SK-N-SH treated with all-trans-retinoic acid at 6 μM for 48 hours (cell line): ENCODE data around the gene ZNF432.
A peak's percentile ranks its signal among the peaks of the same experiment; 100 is the strongest.

ENCODE experiments used
- ATAC-seq: fragments of 200-7000 bp; cut with Tn5 transposase; 3 replicates; pipeline ENCODE4 v1.9.1; 2020; ENCODE audit warnings: mild to moderate bottlenecking, moderate library complexity
- ARNTL ChIP-seq: fragments of 450-650 bp; formaldehyde crosslinking; IDR thresholded peaks from 2 replicates; pipeline ENCODE4 v1.5.0; 2020; ENCODE audit warnings: low read depth, mild to moderate bottlenecking, moderate library complexity, borderline replicate concordance
- BACH2 ChIP-seq: fragments of 250-450 bp; sonication (Bioruptor Pico); IDR thresholded peaks from 2 replicates; pipeline ENCODE4 v1.9.0; 2021; ENCODE audit warnings: mild to moderate bottlenecking, borderline replicate concordance
- CSDC2 ChIP-seq: fragments of 250-450 bp; sonication (Bioruptor Pico); IDR thresholded peaks from 2 replicates; pipeline ENCODE4 v1.5.0; 2020; ENCODE audit warnings: mild to moderate bottlenecking, moderate library complexity
- GLIS3 ChIP-seq: fragments of 250-450 bp; sonication (Bioruptor Pico); IDR thresholded peaks from 2 replicates; pipeline ENCODE4 v1.5.0; 2020; ENCODE audit warnings: mild to moderate bottlenecking, moderate library complexity
- ISL1 ChIP-seq: fragments of 250-450 bp; sonication (Bioruptor Pico); IDR thresholded peaks from 2 replicates; pipeline ENCODE4 v2.1.2; 2022; ENCODE audit warnings: mild to moderate bottlenecking, moderate library complexity
- PPARA ChIP-seq: fragments of 250-450 bp; sonication (Bioruptor Pico); IDR thresholded peaks from 2 replicates; pipeline ENCODE4 v1.5.0; 2020; ENCODE audit warnings: mild to moderate bottlenecking, borderline replicate concordance
- RARB ChIP-seq: fragments of 250-450 bp; sonication (Bioruptor Pico); IDR thresholded peaks from 2 replicates; pipeline ENCODE4 v1.8.0; 2021; ENCODE audit warnings: mild to moderate bottlenecking, moderate library complexity
- SNAI2 ChIP-seq: fragments of 250-450 bp; sonication (Bioruptor Pico); IDR thresholded peaks from 2 replicates; pipeline ENCODE4 v1.5.0; 2020; ENCODE audit warnings: mild to moderate bottlenecking, moderate library complexity
- TCF4 ChIP-seq: fragments of 250-450 bp; sonication (Bioruptor Pico); IDR thresholded peaks from 2 replicates; pipeline ENCODE4 v1.8.0; 2021; ENCODE audit warnings: mild to moderate bottlenecking, moderate library complexity, borderline replicate concordance
- ZC3H10 ChIP-seq: fragments of 250-450 bp; sonication (Bioruptor Pico); IDR thresholded peaks from 2 replicates; pipeline ENCODE4 v1.5.1; 2021; ENCODE audit warnings: mild to moderate bottlenecking, moderate library complexity
- ZFP3 ChIP-seq: fragments of 250-450 bp; sonication (Bioruptor Pico); IDR thresholded peaks from 2 replicates; pipeline ENCODE4 v1.5.0; 2020; ENCODE audit warnings: mild to moderate bottlenecking, moderate library complexity
- ZFP30 ChIP-seq: fragments of 450-650 bp; formaldehyde crosslinking; IDR thresholded peaks from 2 replicates; pipeline ENCODE4 v1.5.0; 2022; ENCODE audit warnings: mild to moderate bottlenecking, moderate library complexity
- ZNF565 ChIP-seq: fragments of 450-650 bp; formaldehyde crosslinking; conservative IDR thresholded peaks from 2 replicates; pipeline ENCODE4 v1.5.0; 2020; ENCODE audit warnings: low read depth, mild to moderate bottlenecking, moderate library complexity
- ZNF70 ChIP-seq: fragments of 450-650 bp; formaldehyde crosslinking; IDR thresholded peaks from 2 replicates; pipeline ENCODE4 v1.5.0; 2020; ENCODE audit warnings: mild to moderate bottlenecking, moderate library complexity
- ZNF8 ChIP-seq: fragments of 450-650 bp; formaldehyde crosslinking; IDR thresholded peaks from 2 replicates; pipeline ENCODE4 v1.5.0; 2020; ENCODE audit warnings: mild to moderate bottlenecking, moderate library complexity
- TF ChIP-seq, protein P1 (sequence below): fragments of 250-450 bp; sonication (Bioruptor Pico); IDR thresholded peaks from 2 replicates; pipeline ENCODE4 v1.8.0; 2021; ENCODE audit warnings: low read depth, mild to moderate bottlenecking, moderate library complexity, borderline replicate concordance
- TF ChIP-seq, protein P2 (sequence below): fragments of 250-450 bp; sonication (Bioruptor Pico); IDR thresholded peaks from 2 replicates; pipeline ENCODE4 v1.5.1; 2021; ENCODE audit warnings: mild to moderate bottlenecking, moderate library complexity
- TF ChIP-seq, protein P3 (sequence below): fragments of 250-450 bp; sonication (Bioruptor Pico); IDR thresholded peaks from 2 replicates; pipeline ENCODE4 v1.5.0; 2020; ENCODE audit warnings: mild to moderate bottlenecking, moderate library complexity
- TF ChIP-seq, protein P4 (sequence below): fragments of 250-450 bp; sonication (Bioruptor Pico); IDR thresholded peaks from 2 replicates; pipeline ENCODE4 v1.5.1; 2020; ENCODE audit warnings: low read depth, mild to moderate bottlenecking, moderate library complexity

Gene ZNF432

DNA sequence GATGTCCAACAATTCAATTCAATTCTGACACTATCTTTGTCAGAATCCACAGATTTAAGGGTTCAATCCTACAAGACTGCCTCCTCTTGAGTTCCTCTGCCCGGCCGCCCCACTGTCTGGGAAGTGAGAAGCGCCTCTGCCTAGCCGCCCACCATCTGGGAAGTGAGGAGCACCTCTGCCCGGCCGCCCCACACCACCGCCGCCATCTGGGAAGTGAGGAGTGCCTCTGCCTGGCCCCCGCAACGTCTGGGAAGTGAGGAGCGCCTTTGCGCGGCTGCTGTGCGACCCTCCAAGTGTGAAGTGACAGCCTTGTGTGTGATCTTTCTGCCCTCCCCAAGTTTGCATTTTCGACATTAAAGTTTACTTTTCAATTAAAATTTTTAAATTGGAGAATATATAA is 26.4 kb downstream of the ZNF432 start:
- no peak for ATAC-seq
- TF ChIP-seq ISL1 (CRISPR knock-in tag) (no peak), SNAI2 (no peak), ZNF565 (CRISPR knock-in tag) (no peak), ARNTL (CRISPR knock-in tag) (no peak), PPARA (CRISPR knock-in tag) (no peak)
- TF ChIP-seq, protein P1, sequence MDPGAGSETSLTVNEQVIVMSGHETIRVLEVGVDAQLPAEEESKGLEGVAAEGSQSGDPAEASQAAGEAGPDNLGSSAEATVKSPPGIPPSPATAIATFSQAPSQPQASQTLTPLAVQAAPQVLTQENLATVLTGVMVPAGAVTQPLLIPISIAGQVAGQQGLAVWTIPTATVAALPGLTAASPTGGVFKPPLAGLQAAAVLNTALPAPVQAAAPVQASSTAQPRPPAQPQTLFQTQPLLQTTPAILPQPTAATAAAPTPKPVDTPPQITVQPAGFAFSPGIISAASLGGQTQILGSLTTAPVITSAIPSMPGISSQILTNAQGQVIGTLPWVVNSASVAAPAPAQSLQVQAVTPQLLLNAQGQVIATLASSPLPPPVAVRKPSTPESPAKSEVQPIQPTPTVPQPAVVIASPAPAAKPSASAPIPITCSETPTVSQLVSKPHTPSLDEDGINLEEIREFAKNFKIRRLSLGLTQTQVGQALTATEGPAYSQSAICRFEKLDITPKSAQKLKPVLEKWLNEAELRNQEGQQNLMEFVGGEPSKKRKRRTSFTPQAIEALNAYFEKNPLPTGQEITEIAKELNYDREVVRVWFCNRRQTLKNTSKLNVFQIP (CRISPR knock-in tag), result no peak

DNA sequence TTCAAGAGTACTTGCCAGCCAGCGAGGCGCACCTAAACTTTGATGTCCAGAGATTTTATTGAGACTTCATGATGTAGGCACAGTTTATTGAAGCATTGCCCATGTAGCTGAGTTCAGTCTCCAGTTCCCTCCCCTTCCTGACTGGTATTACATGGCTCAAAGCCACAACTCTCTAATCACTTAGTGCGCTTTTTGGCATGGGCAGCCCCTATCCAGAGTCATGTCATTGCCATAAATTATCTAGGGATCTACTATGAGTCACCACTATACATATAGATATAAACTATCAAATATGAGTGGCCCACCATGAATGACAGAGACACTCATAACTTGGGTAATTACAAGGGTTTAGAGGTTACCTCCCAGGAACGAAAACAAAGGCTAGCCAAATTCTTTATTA is 28.1 kb downstream of the ZNF432 start:
- no peak for ATAC-seq
- TF ChIP-seq ZFP3 (CRISPR knock-in tag) (no peak), ZNF565 (CRISPR knock-in tag) (no peak), ARNTL (CRISPR knock-in tag) (no peak), BACH2 (CRISPR knock-in tag) (no peak), RARB (CRISPR knock-in tag) (no peak), PPARA (CRISPR knock-in tag) (no peak)
- TF ChIP-seq, all 23 proteins: peak for 0

DNA sequence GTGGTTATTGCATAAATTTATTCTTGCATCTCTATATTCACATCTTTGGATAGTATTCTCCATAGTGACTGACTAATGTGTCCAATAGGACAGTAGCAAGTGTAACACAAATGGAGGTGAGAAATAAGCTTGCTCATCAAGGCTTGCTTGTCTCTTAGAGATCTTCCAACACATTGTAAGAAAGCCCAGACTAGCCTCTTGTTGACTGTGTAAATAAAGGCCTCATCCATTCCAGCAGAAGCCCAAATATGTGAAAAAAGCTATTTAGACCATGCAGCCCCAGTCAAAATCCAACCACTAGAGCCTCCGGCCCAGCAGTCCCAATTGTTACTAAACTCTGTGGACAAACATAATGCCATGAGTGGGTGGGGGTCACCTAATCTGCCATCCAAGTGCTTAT is 38.0 kb downstream of the ZNF432 start:
- no peak for TF ChIP-seq ZNF70 (CRISPR knock-in tag)
- no peak for ATAC-seq

DNA sequence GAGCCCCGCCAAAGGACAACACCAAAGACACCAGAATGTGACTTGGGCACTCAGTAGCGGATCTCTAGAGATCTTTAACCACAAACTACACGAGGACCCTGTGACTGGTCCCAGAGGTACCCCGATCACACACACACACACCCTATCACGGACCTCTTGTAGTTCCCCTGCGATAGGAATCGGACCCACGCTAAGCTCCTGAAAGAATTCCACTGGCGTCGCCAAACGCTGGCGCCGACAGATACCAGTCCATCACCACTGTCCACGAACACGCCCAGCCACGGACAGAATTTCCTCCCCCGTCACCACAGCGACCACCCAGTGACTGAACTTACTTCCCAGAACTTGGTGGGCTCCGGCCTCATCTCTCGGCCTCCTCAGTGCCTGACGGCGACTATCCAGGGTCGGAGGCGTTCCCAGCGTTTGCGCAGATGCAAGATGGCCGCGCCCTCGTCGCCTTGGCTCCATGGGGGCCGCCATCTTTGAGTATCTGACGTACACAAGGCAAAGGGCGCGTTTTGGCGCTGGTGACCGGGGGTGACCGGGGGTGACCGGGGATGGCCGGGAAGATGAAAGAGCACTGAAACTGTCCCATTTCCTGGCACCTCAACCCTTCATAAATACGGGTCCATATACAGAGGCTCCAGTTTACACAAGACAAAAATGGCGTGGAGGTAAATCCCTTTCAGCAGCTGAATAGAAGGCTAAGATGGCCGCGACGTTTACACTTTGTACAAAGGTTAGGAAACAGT is 40.7 kb downstream of the ZNF432 start, which contains the start of gene ZNF615:
Gene ZNF615 (minus strand): TSS at position 406 of the 752 bp plus-strand sequence. CDS start 4,500 bp downstream, outside the sequence.
- TF ChIP-seq CSDC2 (CRISPR knock-in tag) (0 out of 2 replicates have a peak, but pooled peaks have one; percentile 35), ISL1 (CRISPR knock-in tag) (no peak), ZC3H10 (CRISPR knock-in tag) (no peak), PPARA (CRISPR knock-in tag) (no peak), ZNF70 (CRISPR knock-in tag) (no peak), GLIS3 (CRISPR knock-in tag) (no peak), ZNF8 (CRISPR knock-in tag) (no peak; the same call in 1 of the 2 replicates)
- TF ChIP-seq, protein P2, sequence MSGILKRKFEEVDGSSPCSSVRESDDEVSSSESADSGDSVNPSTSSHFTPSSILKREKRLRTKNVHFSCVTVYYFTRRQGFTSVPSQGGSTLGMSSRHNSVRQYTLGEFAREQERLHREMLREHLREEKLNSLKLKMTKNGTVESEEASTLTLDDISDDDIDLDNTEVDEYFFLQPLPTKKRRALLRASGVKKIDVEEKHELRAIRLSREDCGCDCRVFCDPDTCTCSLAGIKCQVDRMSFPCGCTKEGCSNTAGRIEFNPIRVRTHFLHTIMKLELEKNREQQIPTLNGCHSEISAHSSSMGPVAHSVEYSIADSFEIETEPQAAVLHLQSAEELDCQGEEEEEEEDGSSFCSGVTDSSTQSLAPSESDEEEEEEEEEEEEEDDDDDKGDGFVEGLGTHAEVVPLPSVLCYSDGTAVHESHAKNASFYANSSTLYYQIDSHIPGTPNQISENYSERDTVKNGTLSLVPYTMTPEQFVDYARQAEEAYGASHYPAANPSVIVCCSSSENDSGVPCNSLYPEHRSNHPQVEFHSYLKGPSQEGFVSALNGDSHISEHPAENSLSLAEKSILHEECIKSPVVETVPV (CRISPR knock-in tag), result no peak
- TF ChIP-seq, protein P1 (CRISPR knock-in tag), result no peak
- TF ChIP-seq, protein P3, sequence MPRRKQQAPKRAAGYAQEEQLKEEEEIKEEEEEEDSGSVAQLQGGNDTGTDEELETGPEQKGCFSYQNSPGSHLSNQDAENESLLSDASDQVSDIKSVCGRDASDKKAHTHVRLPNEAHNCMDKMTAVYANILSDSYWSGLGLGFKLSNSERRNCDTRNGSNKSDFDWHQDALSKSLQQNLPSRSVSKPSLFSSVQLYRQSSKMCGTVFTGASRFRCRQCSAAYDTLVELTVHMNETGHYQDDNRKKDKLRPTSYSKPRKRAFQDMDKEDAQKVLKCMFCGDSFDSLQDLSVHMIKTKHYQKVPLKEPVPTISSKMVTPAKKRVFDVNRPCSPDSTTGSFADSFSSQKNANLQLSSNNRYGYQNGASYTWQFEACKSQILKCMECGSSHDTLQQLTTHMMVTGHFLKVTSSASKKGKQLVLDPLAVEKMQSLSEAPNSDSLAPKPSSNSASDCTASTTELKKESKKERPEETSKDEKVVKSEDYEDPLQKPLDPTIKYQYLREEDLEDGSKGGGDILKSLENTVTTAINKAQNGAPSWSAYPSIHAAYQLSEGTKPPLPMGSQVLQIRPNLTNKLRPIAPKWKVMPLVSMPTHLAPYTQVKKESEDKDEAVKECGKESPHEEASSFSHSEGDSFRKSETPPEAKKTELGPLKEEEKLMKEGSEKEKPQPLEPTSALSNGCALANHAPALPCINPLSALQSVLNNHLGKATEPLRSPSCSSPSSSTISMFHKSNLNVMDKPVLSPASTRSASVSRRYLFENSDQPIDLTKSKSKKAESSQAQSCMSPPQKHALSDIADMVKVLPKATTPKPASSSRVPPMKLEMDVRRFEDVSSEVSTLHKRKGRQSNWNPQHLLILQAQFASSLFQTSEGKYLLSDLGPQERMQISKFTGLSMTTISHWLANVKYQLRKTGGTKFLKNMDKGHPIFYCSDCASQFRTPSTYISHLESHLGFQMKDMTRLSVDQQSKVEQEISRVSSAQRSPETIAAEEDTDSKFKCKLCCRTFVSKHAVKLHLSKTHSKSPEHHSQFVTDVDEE (CRISPR knock-in tag), result peak; percentile 74; the same call in 1 of the 2 replicates
- ATAC-seq, result peak; percentile 99

DNA sequence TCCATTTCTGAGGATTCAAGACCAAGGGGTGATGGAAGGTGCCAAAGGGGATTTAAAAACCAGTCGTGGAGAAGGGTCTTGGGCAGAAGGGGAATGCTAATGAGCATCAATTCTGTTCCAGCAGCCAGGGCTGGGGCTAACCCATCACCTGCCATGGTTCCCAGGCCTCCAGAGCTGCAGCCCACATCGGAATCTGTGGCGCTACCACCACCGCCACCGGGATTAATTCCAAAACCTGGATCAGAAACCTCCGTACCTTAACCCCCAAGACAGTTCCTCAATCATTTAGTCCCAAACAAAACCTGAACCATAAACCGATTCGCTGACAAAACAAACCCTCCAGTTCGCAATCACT is 41.2 kb downstream of the ZNF432 start:
- peak; percentile 62 for ATAC-seq
- TF ChIP-seq ZFP30 (CRISPR knock-in tag) (no peak), ARNTL (CRISPR knock-in tag) (no peak), RARB (CRISPR knock-in tag) (no peak), TCF4 (no peak), ISL1 (CRISPR knock-in tag) (no peak), ZNF70 (CRISPR knock-in tag) (no peak), CSDC2 (CRISPR knock-in tag) (no peak)
- TF ChIP-seq, protein P4, sequence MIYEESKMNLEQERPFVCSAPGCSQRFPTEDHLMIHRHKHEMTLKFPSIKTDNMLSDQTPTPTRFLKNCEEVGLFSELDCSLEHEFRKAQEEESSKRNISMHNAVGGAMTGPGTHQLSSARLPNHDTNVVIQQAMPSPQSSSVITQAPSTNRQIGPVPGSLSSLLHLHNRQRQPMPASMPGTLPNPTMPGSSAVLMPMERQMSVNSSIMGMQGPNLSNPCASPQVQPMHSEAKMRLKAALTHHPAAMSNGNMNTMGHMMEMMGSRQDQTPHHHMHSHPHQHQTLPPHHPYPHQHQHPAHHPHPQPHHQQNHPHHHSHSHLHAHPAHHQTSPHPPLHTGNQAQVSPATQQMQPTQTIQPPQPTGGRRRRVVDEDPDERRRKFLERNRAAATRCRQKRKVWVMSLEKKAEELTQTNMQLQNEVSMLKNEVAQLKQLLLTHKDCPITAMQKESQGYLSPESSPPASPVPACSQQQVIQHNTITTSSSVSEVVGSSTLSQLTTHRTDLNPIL, result no peak
